A673 (cell line): Measurements from ENCODE around the gene CHADL. TPM values are rescaled to one million over a fixed set of nuclear protein-coding genes. Genes with fewer than 3 reads are reported as not detected.

ENCODE experiments used
- BruUV-seq: library from RNA; stranded (reverse); fragments of 400-500 nt; replicated peaks from 2 replicates; lab custom pipeline; 2021; lab: Mats Ljungman, UMichigan
- CTCF ChIA-PET: fragments of 300-600 bp; sonication (Branson Sonifier 250); formaldehyde crosslinking; loops from one replicate; lab custom pipeline; 2022; ENCODE audit warnings: antibody characterized with exemption; lab: Charles Lee
- POLR2A ChIA-PET: fragments of 300-600 bp; sonication (Branson Sonifier 250); formaldehyde crosslinking; loops from one replicate; lab custom pipeline; 2022; ENCODE audit warnings: antibody characterized with exemption; ENCODE audit not compliant: low non-redundant PET; lab: Charles Lee
- DNase-seq: peaks from one replicate; pipeline ENCODE4 v3.0.0-alpha.2; 2015; ENCODE audit warnings: low spot score
- H3K27ac ChIP-seq: fragments of 200-600 bp; sonication (generic); 2 replicates; pipeline ENCODE4 v1.5.1; 2016; ENCODE audit warnings: mixed run types, low read depth, mild to moderate bottlenecking, mixed read lengths, antibody characterized with exemption, low read length; ENCODE audit not compliant: poor library complexity, severe bottlenecking
- H3K27me3 ChIP-seq: fragments of 200-600 bp; sonication (generic); replicated peaks from 2 replicates; pipeline ENCODE4 v1.6.1; 2017; ENCODE audit warnings: mixed run types, low read depth, mild to moderate bottlenecking, mixed read lengths, antibody characterized with exemption, low read length; ENCODE audit not compliant: insufficient read depth, poor library complexity
- H3K36me3 ChIP-seq: fragments of 200-600 bp; sonication (generic); 2 replicates; pipeline ENCODE4 v1.6.1; 2016; ENCODE audit warnings: mixed run types, mild to moderate bottlenecking, mixed read lengths, antibody characterized with exemption, low read length; ENCODE audit not compliant: insufficient read depth, poor library complexity, severe bottlenecking
- H3K4me1 ChIP-seq: fragments of 200-600 bp; sonication (generic); 2 replicates; pipeline ENCODE4 v1.6.1; 2017; ENCODE audit warnings: mixed run types, mild to moderate bottlenecking, mixed read lengths, antibody characterized with exemption, low read length; ENCODE audit not compliant: insufficient read depth, poor library complexity, severe bottlenecking
- H3K4me3 ChIP-seq: fragments of 200-600 bp; sonication (generic); 2 replicates; pipeline ENCODE4 v1.5.1; 2016; ENCODE audit warnings: low read depth, mixed run types, mild to moderate bottlenecking, mixed read lengths, low read length; ENCODE audit not compliant: poor library complexity, severe bottlenecking
- H3K9me3 ChIP-seq: fragments of 200-600 bp; sonication (generic); 2 replicates; pipeline ENCODE4 v1.6.1; 2016; ENCODE audit warnings: mixed run types, low read depth, mild to moderate bottlenecking, mixed read lengths, antibody characterized with exemption, low read length; ENCODE audit not compliant: poor library complexity, severe bottlenecking
- EZH2 ChIP-seq: fragments of 200-600 bp; sonication (generic); IDR thresholded peaks from 2 replicates; pipeline ENCODE4 v1.6.1; 2017; ENCODE audit warnings: borderline replicate concordance, low read depth, mild to moderate bottlenecking, mixed read lengths, antibody characterized with exemption, low read length; ENCODE audit not compliant: poor library complexity, severe bottlenecking
- intact Hi-C: fragments of 100-400 bp; cut with micrococcal nuclease; formaldehyde crosslinking; loops from one replicate; pipeline ENCODE4 v1.10.0; 2022; ENCODE audit not compliant: unreplicated experiment
- total RNA-seq: library from RNA; stranded (reverse); gene quantifications from 2 replicates; pipeline ENCODE4 v1.2.3, GENCODE V29; 2021
- TF ChIP-seq, protein P1 (sequence below): fragments of 300-800, 200-600 bp; sonication (generic); conservative IDR thresholded peaks from 2 replicates; pipeline ENCODE4 v1.5.1; 2017; ENCODE audit warnings: low read depth, mild to moderate bottlenecking, antibody characterized with exemption, low read length, moderate library complexity, mixed read lengths

Gene CHADL
- total RNA-seq, 1 experiment from 2014 or later, result not detected

GRCh38 chr22:41250127-41250526 is 9.4 kb upstream of the CHADL start:
- no peak overlapping the region for H3K27ac ChIP-seq
- no peaks in the 10 kb centered on the region for H3K4me1 ChIP-seq
- BruUV-seq, result no TSS peak
- TF ChIP-seq, protein P1, sequence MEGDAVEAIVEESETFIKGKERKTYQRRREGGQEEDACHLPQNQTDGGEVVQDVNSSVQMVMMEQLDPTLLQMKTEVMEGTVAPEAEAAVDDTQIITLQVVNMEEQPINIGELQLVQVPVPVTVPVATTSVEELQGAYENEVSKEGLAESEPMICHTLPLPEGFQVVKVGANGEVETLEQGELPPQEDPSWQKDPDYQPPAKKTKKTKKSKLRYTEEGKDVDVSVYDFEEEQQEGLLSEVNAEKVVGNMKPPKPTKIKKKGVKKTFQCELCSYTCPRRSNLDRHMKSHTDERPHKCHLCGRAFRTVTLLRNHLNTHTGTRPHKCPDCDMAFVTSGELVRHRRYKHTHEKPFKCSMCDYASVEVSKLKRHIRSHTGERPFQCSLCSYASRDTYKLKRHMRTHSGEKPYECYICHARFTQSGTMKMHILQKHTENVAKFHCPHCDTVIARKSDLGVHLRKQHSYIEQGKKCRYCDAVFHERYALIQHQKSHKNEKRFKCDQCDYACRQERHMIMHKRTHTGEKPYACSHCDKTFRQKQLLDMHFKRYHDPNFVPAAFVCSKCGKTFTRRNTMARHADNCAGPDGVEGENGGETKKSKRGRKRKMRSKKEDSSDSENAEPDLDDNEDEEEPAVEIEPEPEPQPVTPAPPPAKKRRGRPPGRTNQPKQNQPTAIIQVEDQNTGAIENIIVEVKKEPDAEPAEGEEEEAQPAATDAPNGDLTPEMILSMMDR, result no peak
- no peak for TF ChIP-seq EZH2
- CTCF ChIA-PET, result no interaction called here
- intact Hi-C loops, result no loop called here
- no peaks in the 10 kb centered on the region for H3K9me3 ChIP-seq
- DNase-seq, result no peak
- no peak overlapping the region for H3K4me3 ChIP-seq
- H3K27me3 ChIP-seq, result no peaks in the 10 kb centered on the region
- H3K36me3 ChIP-seq, result peaks cover 86% of the 10 kb centered on the region
- POLR2A ChIA-PET, result no interaction called here

DNA sequence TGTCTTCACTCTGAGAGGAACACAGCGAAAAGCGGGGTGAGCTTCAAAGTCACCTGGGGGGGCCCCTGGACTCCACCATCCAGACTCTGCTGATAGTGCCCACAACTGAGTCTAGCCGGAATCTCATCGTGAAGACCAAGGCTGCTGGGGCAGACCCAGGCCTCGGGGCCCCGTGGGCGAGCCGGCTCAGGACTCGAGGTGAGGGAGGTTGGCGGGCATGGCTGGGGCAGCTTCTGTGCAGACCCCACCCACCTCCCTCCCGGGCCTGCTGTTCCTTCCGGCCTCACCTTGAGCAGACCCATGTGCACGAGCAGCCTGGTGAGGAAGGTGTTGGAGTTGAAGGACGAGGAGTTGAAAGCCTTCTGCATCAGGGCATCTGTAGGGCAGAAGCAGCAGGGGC is 8.7 kb upstream of the CHADL start:
- no peaks in the 10 kb centered on the region for H3K4me1 ChIP-seq
- ChIA-PET POLR2A (no interaction called here), CTCF (no interaction called here)
- no TSS peak for BruUV-seq
- TF ChIP-seq, protein P1, result no peak
- no peak for TF ChIP-seq EZH2
- no peak overlapping the region for H3K4me3 ChIP-seq
- no peak for DNase-seq
- no peaks in the 10 kb centered on the region for H3K9me3 ChIP-seq
- peaks cover 82% of the 10 kb centered on the region for H3K36me3 ChIP-seq
- no peak overlapping the region for H3K27ac ChIP-seq
- intact Hi-C loops, result no loop called here
- H3K27me3 ChIP-seq, result no peaks in the 10 kb centered on the region

DNA sequence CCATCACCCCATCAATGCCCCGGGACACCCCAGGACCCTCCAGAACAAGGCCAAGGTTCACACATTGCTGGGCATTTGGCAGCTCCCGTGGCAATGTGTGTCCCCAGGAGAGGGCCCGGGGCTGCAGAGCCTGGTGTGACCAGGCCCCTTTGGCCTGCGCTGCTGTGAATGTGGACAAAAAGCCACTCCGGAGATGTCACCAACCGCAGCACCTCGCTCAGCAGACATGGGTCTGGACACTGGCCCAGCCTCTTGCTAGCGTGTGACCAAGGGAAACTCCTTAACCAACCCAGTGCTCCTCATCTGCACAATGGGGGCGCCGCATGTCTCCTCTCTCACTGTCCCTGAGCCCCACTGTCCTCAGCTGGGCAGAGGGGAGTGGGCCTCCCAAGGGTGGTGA is 8.0 kb upstream of the CHADL start:
- peaks cover 75% of the 10 kb centered on the region for H3K36me3 ChIP-seq
- DNase-seq, result no peak
- BruUV-seq, result no TSS peak
- no peak for TF ChIP-seq EZH2
- TF ChIP-seq, protein P1, result no peak
- POLR2A ChIA-PET, result no interaction called here
- no peaks in the 10 kb centered on the region for H3K27me3 ChIP-seq
- intact Hi-C loops, result no loop called here
- CTCF ChIA-PET, result interaction anchor here (0.5 kb wide), 1 partner anchor 326 kb away, joined by 3 read pairs; no protein-coding TSS in a partner anchor
- no peaks in the 10 kb centered on the region for H3K9me3 ChIP-seq
- H3K27ac ChIP-seq, result no peak overlapping the region
- H3K4me3 ChIP-seq, result no peak overlapping the region
- H3K4me1 ChIP-seq, result no peaks in the 10 kb centered on the region
